Stimulated activated naive CD8-positive, alpha-beta T cell treated with anti-CD3 and anti-CD28 coated beads, Interleukin-15, Interleukin-2, amounts not matched to agents 100 U/mL and 50 U/mL, for 24 hours (primary cell): ENCODE data around the gene KIF20B.

Experiments used
- ATAC-seq: fragments of 150-1000 bp; cut with Tn5 transposase; one replicate; pipeline ENCODE4 v1.10.0; 2021
- DNase-seq: peaks from one replicate; pipeline ENCODE4 v3.0.0; 2021

The KIF20B gene, protein sequence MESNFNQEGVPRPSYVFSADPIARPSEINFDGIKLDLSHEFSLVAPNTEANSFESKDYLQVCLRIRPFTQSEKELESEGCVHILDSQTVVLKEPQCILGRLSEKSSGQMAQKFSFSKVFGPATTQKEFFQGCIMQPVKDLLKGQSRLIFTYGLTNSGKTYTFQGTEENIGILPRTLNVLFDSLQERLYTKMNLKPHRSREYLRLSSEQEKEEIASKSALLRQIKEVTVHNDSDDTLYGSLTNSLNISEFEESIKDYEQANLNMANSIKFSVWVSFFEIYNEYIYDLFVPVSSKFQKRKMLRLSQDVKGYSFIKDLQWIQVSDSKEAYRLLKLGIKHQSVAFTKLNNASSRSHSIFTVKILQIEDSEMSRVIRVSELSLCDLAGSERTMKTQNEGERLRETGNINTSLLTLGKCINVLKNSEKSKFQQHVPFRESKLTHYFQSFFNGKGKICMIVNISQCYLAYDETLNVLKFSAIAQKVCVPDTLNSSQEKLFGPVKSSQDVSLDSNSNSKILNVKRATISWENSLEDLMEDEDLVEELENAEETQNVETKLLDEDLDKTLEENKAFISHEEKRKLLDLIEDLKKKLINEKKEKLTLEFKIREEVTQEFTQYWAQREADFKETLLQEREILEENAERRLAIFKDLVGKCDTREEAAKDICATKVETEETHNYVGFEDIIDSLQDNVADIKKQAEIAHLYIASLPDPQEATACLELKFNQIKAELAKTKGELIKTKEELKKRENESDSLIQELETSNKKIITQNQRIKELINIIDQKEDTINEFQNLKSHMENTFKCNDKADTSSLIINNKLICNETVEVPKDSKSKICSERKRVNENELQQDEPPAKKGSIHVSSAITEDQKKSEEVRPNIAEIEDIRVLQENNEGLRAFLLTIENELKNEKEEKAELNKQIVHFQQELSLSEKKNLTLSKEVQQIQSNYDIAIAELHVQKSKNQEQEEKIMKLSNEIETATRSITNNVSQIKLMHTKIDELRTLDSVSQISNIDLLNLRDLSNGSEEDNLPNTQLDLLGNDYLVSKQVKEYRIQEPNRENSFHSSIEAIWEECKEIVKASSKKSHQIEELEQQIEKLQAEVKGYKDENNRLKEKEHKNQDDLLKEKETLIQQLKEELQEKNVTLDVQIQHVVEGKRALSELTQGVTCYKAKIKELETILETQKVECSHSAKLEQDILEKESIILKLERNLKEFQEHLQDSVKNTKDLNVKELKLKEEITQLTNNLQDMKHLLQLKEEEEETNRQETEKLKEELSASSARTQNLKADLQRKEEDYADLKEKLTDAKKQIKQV (N-terminal part only)

DNA sequence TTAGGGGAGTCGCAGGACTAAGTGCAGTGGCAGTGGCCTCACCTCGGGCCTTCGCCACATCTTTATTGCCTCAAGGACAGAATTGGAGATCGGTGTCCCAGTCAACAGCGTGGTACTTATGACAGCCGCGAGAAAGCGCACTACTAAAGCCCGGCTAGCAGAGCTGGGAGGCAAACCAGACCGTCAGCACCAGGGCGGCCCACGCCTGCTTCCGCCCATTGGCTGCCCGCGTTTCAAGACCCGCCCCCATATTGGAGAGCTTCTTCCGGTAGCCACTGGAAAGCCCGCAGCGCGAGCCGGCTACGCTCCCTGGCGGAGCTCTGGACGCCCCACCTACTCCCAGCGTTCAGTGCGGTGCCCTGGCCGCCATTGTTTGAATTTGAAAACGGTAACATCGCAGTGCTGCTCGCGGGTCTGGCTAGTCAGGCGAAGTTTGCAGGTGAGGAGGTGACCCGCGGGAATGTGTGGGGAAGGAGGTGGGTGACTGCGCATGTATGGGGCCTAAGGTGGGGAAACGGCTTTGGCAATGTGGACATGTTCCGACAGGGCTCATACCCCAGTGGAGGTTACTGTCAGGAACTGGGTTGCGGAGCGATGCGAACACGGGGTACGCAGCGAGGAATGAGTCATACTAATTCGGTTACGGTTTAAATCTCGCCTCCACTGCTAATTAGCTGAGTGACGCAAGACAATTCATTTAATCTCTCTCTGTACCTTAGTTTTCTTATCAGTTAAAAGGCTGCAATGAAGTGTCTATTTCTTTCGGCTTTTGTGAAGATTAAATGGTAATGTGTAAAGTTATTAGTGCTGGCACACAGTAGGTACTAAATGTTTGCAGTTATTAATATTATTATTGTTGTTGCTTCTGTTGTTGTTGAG, at the start of gene KIF20B:
TSS of gene KIF20B (plus strand) at position 349 of the 879 bp plus-strand sequence. CDS start 3,705 bp downstream, outside the sequence.
- DNase-seq (peak; percentile 93), ATAC-seq (peak; percentile 99)

DNA sequence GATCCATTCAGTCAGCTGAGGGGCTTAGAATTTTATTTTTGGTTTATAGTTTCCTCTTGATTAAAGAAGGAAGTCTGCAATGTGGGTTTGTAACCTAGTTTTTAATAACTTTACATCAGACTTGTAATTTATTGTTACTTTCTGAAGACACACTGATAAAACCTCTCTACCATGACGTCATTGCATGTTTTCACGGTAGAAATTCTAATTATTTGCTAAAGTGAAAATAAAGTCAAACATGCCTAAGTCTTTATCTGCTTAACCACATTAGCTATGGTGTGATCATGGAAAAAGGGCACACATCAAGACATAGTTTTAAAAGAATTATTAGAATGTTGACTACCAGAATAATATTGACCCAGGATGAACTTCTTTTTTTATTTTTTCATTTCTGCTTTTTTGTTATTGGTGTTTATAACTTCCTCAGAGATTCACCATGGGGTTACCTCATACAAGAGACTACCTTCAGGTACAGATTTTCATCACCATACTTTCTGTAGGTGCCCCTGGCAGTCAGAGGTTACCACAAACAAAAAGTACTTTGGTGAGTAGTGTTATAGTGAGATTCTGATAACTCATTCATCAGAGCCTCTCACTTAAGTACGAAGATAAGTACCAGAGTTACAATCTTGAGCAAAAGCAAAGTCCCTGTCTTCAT, 49.3 kb upstream of the KIF20B start:
- ATAC-seq: no peak
- DNase-seq: no peak

DNA sequence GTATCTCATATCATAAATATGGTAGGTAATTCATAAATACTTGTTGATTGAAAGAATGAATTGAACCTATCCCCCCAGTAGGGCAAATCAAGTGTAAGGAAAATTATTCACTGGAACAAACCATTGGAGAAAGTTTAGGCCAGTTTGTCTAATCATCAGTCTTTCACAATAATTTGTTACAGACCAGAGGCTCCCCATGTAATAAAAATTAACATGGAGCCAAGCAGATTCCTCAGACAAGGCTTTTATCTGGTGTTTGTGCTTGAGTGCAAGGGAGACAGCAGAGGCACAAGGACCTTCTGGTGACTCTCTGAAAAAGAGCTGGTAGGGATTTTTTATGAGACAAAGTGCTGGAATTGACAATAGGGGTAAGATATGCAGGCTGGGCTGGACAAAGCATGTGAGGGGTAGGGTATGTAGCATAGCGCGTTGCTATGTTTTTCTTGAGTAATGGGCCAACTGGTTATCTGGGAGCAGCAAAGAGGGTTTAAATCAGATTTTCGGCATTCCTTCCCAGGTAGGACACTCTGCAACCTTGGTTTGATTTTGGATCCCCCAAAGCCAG, 48.5 kb upstream of the KIF20B start:
- DNase-seq: no peak
- ATAC-seq: no peak

DNA sequence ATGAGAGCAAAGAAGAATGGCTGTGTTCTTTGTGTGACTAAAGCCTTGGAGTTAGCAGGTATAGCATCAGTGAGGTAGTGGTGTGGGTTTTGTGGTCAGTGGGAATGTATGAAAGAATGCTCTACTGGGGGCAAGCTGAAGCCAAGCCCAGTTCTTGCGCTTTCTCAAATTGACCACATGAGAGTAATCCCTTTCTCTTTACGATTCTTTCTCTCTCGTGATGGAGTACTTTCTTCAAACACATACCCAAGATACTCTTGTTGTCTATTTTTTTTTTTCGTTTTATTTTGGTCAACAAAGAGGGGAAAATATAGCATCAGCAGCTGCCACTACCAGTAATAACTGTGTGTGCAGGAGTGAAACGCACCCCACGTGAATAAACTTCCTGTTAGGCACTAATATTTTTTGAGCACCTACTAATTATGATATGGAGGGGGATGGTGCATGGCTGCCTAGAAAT, 48.0 kb upstream of the KIF20B start:
- ATAC-seq (no peak), DNase-seq (no peak)

DNA sequence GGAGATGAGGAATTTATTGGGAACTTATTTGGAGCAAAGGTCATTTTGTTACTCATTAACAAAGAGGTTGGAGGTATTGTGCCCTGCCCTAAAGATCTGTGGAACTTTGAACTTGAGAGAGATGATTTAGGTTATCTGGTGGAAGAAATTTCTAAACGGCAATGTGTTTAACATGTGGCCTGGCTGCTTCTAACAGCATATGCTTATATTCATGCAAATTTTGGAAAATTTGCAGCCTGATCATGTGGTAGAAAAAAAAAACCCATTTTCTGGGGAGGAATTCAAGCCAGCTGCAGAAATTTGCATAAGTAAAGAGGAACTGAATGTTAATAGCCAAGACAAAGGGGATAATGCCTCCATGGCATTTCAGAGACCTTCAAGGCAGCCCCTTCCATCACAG, 45.7 kb upstream of the KIF20B start:
- DNase-seq (no peak), ATAC-seq (no peak)

DNA sequence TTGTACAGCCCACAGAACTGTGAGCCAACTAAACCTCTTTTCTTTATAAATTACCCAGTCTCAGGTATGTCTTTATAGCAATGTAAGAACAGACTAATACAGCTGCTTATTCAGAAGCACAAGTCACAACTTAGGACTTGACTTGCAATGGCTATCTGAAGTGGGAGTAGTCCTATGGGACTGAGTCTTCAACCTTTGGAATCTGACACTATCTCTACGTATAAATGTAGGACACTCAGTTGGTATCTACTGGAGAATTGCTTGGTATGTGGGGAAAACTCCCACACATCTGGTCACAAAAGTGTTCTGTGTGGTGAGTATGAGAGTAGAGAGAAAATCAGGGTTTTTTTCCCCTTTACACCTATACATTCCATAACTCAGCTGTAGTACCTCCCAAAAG, 44.1 kb upstream of the KIF20B start:
- ATAC-seq (no peak), DNase-seq (no peak)

DNA sequence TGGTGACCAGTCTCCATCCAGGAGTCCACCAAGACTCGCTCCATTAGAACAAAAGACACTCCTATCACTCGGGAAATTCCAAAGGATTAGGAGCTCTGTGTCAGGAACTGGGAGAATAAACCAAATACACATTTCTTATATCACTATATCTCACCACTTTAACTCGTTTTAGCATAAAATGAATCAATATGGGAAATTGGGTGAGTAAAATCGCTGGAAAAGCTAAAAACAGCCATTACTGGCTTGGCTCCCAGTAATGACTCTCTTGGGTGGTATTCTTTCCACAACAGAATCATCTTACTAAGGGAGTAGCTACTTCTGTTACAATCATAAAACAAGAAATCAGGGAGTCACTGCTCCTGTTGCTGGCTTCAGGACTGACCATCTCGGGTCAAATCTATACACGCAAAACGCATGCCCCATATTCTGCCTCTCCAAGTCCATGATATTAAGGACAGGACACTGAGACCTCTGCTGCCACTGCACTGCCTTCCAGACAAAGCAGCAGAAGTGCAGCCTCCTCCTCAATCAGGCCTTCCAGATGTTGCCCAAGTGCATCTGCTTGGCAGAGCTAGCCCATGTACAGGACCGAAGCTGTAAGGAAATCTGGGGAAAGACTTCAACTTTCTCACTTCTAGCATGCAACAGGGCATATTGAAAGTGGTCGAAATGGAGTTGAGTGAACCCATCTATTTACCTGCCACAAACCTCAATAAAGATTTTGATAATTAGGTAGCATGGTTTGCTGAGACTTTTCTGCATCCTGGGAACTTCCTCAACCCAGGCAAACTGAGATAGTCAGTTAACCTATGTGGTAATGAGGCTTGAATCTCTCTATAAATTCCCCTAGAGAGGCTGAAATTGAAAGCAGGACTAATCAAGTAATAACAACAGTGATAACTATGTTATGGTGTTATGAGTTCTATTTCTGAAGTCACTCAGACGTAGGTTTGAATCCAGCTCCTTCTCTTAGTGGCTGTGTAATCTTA, 42.0 kb upstream of the KIF20B start:
- DNase-seq (no peak), ATAC-seq (no peak)

DNA sequence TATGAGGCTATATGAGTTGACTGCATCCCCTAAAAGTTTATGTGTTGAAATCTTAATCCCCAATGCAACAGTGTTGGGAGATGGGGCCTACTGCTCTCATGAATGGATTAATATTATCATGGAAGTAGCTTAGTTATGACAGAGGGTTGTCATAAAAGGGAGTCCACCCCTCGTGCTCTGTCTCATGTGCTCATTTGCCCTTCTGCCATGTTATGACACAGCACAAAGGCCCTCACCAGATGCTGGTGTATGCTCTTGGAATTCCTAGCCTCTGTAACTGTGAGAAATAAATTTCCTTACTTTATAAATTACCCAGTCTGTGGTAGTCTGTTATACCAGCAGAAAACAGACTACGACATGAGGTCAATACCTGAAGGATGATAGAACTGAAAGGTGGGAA, 38.8 kb upstream of the KIF20B start:
- DNase-seq (no peak), ATAC-seq (no peak)

DNA sequence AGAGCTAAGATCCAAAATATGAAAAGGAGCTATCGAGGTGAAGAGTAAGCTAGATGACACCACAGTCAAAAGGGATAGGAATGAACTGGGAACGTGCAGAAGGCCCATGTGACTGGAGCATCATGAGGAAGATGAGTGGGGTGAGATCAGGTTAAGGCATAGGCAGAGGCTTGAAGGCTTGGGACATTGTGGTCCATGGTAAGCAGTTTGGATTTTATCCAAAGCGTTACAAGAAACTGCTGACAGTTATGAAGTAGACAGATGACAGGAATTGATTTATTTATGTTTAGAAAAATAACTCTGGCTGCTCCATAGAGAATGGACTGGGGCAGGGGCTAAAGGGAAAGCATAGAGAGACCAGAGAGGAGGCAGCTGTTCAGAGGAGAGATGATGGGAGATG, 38.2 kb upstream of the KIF20B start:
- ATAC-seq (no peak), DNase-seq (no peak)

DNA sequence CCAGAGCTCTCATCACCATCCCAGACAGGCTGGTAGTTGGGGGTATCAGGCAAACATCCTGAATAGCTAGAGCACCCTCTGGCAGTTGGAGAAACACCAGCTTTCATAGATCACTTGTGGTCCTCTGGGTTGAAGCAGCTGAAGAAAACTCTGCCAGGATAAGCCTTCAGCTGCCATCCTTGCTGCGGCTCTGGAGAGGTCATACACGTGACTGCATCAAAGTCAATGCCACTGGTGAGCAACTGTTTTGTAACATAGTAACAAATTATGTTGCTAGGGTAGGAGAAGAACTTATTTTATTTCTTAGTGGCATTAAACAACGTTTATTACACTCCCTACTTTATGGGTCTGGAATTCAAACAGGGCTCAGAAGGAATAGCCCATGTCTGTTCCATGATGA, 37.2 kb upstream of the KIF20B start:
- ATAC-seq: no peak
- DNase-seq: no peak

DNA sequence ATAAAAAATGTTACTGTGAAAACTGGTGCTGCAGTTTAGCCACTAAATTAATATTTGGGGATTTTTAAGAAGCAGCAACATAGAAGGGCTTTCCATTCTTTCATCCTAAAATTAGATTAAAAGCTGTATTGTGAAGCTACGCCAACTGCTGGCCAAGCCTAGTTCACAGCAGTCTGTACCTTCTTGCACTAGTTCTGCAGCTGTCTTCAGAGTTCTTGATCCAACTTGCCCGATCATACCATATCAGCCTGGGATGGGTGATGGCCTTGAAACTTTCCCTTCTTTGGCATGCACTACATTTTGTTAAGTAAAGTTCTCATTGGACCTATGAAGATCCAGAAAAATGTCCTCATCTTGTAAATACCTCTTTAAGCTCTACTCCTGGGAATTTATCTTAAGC, 36.1 kb upstream of the KIF20B start:
- no peak for DNase-seq
- no peak for ATAC-seq

DNA sequence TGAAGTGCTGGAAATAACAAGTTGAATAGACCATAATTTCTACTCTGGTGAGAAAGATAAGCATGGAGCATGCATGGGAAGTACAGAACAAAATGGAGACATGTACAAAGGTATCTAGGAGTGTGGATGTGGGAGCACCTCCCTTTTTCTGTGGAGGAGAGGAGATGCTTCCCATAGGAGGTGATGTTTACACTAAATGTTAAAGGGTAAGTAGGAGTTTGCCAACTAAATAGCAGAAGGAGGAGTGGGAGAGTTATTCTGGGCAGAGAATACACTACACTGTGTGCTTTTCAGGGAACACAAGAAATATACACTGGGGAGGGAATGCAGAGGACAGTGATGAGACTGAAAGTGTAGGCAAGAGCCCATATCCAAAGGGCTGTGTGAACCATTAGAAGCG, 35.3 kb upstream of the KIF20B start:
- no peak for DNase-seq

DNA sequence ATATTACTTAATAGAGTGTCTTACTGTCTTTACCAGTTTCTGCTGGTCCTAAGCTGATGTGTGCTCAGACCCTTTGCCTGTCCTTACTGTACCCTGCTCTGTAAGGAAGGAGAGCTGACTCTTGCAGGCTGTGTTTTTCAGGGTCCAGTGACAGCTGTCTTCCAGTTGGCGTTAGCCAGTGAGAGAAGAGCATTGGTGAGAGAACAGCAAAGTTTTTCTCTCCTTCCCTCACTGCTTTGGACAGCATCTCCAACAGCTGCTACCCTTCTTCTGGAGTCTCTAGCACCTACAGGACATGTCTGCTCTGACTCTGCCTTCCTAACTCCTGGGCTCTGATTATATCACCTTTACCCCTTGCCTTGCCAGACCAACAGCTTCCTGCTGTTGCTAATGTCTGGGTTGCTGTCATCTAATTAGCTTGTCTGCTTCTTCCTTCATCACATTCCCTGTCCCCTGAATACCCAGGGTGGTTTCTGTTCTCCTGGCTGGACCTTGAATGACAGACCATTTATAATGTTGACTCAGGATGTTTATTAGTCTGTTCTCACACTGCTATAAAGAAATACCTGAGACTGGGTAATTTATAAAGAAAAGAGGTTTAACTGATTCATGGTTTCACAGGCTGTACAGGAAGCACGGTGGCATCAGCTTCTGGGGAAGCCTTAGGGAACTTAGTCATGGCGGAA, 32.9 kb upstream of the KIF20B start:
- no peak for ATAC-seq

More for the DNA sequence above, 35.3 kb upstream of the KIF20B start:
- no peak for ATAC-seq

DNA sequence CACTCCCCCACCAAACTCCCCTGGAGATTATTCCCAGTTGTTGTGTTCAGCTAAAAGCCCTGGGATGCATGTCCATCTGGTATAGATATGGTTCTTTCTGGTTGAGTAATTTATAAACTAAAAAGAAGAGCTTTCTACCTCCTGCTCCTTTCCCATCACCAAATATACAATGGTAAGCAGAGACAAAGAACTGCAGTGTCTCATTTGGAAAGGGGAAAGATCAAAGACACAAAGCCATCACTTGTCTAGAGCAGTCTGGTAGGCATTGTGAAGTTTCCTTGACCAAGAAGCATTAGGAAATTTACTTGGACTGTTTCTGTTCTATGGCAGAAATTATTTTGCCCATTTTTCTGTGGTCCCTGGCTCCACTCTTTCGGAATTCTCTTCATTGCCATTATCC, 31.4 kb upstream of the KIF20B start:
- DNase-seq: no peak
- no peak for ATAC-seq

More for the DNA sequence above, 32.9 kb upstream of the KIF20B start:
- no peak for DNase-seq

DNA sequence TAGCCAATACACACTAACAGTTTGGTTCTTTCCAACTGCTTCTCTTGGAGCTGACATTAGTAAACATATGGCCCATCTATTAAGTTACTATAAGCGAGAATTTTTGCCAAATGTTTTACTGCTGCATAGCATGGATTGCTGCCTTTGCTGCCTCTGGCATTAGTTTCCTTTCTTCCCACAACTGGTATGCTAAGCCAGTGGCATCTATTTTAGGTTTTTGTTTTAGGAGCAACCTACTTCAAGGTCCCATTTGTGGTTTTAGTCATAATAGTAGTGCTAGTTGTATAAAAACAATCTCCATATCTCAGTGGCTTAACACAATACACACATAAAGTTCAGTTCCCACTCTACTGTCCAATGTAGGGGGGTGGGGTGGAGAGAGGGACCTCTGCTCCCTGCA, 30.5 kb upstream of the KIF20B start:
- no peak for DNase-seq
- ATAC-seq: no peak

DNA sequence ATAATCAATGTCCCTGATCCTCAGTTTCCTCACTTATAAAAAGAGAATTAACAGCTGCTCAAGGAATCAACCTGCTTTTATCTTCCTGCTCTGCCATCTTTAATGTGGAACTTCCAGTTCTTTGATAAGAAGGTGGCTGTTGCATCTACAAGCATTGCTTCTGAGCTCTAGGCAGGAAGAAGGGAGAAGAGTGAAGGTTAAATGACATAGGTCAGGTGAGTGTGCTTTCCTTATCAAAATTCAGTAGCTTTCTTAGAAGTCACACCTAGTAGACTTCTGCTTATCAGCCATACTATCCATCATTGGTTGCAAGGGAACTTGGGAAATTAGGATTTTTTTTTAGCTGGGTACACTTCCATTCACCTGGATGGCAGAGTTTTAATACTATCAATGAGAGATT, 24.0 kb upstream of the KIF20B start:
- DNase-seq (no peak), ATAC-seq (no peak)

DNA sequence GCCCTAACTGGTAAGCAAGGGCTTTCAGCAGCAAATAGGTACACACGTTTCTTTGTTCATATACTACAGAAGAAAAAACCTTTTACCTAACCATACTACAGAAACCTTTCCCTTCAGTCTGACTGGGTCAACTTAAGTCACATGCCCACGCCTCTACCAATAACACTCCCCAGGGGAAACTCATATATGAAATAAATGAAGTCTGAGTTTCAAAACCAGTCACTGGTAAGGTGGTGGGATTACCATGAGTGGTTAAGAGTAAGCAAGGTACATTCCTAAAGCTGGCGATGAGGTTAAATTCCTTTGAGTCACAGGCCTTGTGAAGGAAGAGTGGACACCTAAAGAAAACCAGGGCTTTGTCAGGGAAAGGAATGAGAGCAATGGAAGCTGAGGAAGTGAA, 21.4 kb upstream of the KIF20B start:
- peak; percentile 52 for ATAC-seq

DNA sequence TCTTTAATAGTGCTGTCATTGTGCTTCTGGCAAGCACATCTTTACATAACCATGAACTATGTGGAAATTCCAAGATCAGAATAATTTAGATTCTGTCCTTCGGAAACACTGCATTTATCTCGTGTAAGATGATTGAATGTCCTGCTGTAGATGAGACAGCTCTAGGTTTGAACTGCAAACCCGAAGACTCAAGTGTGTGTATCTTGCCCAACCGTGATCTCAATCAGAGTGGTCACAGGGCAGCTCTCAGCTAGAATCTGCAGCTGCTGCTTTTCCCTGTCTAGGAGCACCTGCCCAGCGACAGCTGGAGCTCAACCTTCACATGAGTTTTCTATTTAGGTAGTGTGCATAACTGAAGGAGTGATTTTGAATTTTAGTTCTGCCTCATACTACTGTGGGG, 17.5 kb upstream of the KIF20B start:
- ATAC-seq (no peak), DNase-seq (no peak)

More for the DNA sequence above, 21.4 kb upstream of the KIF20B start:
- DNase-seq: no peak
